GM18505 (cell line): ENCODE results near the gene HENMT1.
"Not testable (repeated sequence)": the region's sequence is repeated elsewhere in the genome, so short reads cannot be mapped to it uniquely, and the experiment has no call there.

Experiments used
- ATAC-seq: cut with Tn5 transposase; IDR thresholded peaks from one replicate; pipeline ENCODE4 v1.9.1; 2021; ENCODE audit not compliant: unreplicated experiment
- POLR2A ChIP-seq: IDR thresholded peaks from 4 replicates; pipeline ENCODE4 v1.6.1; 2011; ENCODE audit warnings: borderline replicate concordance; ENCODE audit not compliant: insufficient read depth, insufficient read length; ENCODE audit errors: extremely low read depth

HENMT1 gene

DNA sequence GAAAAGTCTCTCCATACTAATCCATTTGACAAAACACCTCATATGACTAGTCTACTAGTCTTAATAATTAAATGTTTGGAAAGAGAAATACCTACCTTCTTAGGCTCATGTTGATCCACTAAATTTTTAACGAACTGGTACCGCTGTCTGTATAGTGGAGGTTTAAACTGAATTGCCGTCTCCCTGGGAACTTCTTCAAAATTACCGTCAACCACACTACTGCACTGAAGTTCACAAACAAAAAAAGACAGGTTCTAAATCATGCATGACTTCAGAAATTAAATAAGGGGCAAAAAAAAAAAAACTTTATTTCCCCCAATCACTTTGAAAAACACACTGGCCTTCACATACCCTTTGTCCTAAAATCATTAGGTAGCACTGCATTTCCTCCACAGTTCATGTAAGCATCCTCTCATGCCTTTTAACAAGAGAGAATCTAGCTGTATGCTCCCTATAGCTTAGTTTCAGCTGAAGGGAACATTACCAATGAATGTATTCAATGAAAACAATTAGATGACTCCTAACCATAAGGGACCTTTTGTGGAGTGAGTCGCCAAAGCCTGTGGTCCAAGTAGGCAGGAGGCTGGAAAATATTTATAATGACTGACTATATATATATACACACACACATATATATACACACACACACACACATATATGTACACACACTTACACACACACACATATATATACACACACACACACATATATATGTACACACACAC is 3.4 kb downstream of the HENMT1 start:
- ATAC-seq: no peak
- no peak for TF ChIP-seq POLR2A

DNA sequence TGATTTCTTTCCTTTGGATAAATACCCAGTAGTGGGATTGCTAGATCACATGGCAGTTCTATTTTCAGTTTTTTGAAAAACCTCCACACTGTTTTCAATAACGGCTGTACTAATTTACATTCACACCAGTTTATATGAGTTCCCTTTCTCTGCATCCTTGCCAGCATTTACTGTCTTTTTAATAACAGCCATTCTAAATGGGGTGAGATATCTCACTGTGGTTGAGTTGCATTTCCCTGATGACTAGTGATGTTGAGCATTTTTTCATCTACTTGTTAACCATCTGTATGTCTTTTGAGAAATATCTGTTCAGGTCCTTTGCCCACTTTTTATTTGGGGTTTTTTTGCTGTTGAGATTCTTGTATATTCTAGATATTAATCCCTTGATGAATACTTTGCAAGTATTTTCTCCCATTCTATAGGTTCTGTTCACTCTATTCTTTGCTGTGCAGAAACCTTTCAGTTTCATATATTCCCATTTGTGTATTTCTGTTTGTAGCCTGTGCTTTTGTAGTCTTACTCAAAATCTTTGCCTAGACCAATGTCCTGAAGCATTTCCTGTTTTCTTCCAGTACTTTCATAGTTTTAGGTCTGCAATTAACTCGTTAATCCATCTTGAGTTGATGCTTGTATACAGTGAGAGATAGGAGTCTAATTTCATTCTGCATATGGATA is 7.3 kb downstream of the HENMT1 start:
- no peak for TF ChIP-seq POLR2A
- no peak for ATAC-seq

DNA sequence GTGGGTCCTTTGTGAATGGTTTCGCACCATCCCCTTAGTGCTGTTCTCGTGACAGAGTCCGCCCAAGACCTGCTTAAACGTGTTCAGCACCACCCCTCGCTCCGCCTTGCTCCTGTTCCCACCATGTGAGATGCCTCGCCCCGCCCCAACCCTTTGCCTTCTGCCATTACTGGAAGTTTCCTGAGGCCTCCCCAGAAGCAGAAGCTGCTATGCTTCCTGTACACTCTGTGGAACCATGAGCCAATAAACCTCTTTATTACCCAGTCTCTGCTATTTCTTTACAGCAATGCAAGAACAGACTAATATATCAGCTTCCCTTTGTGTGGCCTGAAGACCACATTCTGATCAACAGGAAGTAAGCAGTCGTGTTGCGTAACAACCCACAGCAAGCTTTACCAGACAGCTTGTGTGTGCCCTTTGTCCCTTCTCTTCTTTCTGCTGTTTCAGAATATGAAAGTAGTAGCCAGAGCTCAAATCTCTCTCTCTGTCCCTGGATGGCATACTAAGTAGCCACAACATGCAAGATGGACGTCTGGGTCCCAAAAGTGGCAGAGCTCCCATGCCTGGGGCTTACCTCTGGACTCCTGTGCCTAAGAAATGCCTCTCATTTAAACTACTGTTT is 14.1 kb downstream of the HENMT1 start:
- TF ChIP-seq POLR2A: no peak
- ATAC-seq: peak; percentile 61

- TF ChIP-seq POLR2A: no peak
- no peak for ATAC-seq
Measured at GRCh38 chr1:108646265-108646647, 14.6 kb downstream of the HENMT1 start.

GRCh38 chr1:108645564-108646184 is 15.2 kb downstream of the HENMT1 start:
- TF ChIP-seq POLR2A: no peak

GRCh38 chr1:108644984-108645383 is 15.9 kb downstream of the HENMT1 start:
- no peak for TF ChIP-seq POLR2A
- ATAC-seq: no peak

More at GRCh38 chr1:108645564-108646184, 15.2 kb downstream of the HENMT1 start:
- no peak for ATAC-seq

DNA sequence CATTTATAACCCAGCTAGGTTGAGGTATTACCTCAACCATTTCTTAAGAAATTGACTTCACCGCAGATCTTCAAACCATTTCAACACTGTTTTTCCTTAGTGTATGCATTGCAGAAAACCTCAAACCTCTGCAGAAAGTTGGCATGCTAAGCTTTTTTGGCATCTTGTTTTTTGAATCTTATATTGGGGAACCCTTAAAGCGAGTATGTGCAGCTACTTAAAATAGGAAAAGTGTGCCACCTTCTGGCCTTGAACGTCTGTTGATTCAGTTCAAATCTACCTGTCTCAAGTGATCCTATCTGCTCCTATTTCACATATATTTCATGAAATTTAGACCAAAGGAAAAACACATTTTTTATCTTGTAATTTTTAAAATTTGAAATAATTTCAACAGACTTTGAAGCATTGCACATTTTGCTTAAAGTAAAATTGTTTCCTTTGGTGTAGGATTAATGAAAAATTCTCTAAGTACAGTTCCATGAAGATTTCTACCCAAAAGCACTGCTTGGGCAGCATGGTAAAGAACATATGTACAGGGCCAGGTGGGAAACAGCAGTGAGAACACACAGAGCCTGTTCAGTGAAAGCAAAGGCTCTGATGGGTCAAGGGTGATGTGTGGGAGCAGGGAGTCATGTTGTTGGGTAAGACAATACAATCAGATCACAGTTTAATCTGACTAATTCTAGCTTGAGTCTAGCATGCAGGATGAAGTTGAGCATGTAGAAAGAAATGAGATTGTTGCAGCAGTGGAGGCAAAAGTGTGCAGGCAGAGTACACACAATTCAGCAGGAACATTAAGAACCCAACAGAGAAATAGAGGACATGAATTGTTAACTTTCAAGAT is 17.2 kb downstream of the HENMT1 start:
- ATAC-seq: no peak
- no peak for TF ChIP-seq POLR2A

DNA sequence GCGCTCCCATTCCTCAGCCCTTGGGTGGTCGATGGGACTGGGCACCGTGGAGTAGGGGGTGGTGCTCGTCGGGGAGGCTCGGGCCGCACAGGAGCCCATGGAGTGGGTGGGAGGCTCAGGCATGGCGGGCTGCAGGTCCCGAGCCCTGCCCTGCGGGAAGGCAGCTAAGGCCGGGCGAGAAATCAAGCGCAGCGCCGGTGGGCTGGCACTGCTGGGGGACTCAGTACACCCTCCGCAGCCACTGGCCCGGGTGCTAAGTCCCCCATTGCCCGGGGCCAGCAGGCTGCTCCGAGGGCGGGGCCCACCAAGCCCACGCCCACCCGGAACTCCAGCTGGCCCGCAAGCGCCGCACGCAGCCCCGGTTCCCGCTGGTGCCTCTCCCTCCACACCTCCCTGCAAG is 20.0 kb downstream of the HENMT1 start:
- not testable (repeated sequence) for ATAC-seq

DNA sequence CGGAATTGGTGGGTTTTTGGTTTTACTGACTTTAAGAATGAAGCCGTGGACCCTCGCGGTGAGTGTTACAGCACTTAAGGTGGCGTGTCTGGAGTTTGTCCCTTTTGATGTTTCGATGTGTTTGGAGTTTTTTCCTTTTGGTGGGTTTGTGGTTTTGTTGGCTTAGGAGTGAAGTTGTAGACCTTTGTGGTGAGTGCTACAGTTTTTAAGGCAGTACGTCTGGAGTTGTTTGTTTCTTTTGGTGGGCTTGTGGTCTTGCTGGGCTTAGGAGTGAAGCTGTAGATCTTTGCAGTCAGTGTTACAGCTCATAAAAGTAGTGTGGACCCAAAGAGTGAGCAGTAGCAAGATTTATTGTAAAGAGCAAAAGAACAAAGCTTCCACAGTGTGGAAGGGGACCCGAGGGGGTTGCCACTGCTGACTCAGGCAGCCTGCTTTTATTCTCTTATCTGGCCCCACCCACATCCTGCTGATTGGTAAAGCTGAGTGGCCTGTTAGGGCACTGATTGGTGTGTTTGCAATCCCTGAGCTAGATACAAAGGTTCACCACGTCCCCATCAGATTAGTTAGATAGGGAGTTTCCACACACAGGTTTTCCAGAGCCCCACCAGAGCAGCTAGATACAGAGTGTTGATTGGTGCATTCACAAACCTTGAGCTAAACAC is 20.9 kb downstream of the HENMT1 start:
- no peak for TF ChIP-seq POLR2A
- ATAC-seq: no peak

GRCh38 chr1:108636876-108637275 is 24.0 kb downstream of the HENMT1 start:
- no peak for ATAC-seq
- TF ChIP-seq POLR2A: no peak

DNA sequence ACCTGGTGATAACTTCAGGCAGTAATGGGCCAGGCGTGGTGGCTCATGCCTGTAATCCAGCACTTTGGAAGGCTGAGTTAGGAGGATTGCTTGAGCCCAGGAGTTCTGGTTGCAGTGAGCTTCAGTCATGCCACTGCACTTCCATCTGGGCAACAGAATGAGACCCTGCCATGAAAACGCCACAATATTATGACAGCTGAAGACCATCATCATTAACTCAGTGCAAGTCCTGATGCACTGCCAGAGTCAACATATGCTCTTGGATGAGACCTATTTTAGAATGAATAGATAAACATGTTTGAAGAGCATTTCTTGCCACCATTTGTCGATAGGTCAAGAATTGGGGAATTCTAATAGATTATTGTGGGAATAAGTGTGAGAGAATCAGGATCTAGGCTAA is 26.4 kb downstream of the HENMT1 start:
- no peak for TF ChIP-seq POLR2A

DNA sequence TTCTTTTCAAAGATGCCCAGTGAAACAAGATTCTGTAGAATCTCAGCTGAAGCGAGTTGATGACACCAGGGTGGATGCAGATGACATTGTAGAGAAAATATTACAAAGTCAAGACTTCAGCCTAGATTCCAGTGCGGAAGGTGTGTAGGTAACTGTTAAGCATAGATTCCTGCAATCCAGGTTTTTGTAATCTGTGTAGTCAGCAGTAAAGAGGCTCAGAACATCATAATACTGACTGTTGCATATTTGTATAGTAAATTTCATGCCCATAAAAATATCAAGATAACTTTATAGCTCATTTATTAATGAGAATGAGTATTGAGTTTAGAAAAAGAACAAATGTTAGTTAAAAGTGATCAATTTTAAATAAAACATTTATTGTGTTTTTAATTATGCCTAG is 32.2 kb downstream of the HENMT1 start:
- no peak for ATAC-seq
- no peak for TF ChIP-seq POLR2A

More for the DNA sequence above, 26.4 kb downstream of the HENMT1 start:
- no peak for ATAC-seq
